WTC11 (cell line): ENCODE data around the gene RANBP17. TPM values are rescaled to one million over a fixed set of nuclear protein-coding genes. Genes with fewer than 3 reads are reported as not detected.

Experiments
- ATAC-seq: fragments of 200-7000 bp; cut with Tn5 transposase; 2 replicates; pipeline ENCODE4 v1.10.0; 2021; ENCODE audit warnings: mild to moderate bottlenecking, moderate library complexity
- CTCF ChIA-PET: fragments of 300-600 bp; sonication (Branson Sonifier 250); formaldehyde crosslinking; loops from one replicate; lab custom pipeline; 2021; ENCODE audit warnings: antibody characterized with exemption; lab: Charles Lee
- POLR2A ChIA-PET: fragments of 350-600 bp; sonication (Branson Sonifier 250); formaldehyde crosslinking; loops from one replicate; lab custom pipeline; 2021; ENCODE audit warnings: antibody characterized with exemption; lab: Charles Lee
- DNase-seq: peaks from one replicate; pipeline ENCODE4 v3.0.0; 2021; ENCODE audit warnings: low spot score
- H3K27ac Mint-ChIP-seq: 2 replicates; pipeline ENCODE4 v1.8.0; 2021; ENCODE audit warnings: mixed read lengths
- H3K27me3 Mint-ChIP-seq: 2 replicates; pipeline ENCODE4 v1.8.0; 2021; ENCODE audit warnings: low read depth, mild to moderate bottlenecking, moderate library complexity, mixed read lengths
- H3K36me3 Mint-ChIP-seq: 2 replicates; pipeline ENCODE4 v1.8.0; 2021; ENCODE audit warnings: mixed read lengths
- H3K4me1 Mint-ChIP-seq: 2 replicates; pipeline ENCODE4 v1.8.0; 2022; ENCODE audit warnings: mixed read lengths
- H3K4me3 Mint-ChIP-seq: 2 replicates; pipeline ENCODE4 v1.8.0; 2021; ENCODE audit warnings: mild to moderate bottlenecking, moderate library complexity, mixed read lengths
- H3K9me3 Mint-ChIP-seq: 2 replicates; pipeline ENCODE4 v1.8.0; 2021; ENCODE audit warnings: mixed read lengths
- ARID4B ChIP-seq: sonication (generic); formaldehyde crosslinking; IDR thresholded peaks from 2 replicates; pipeline ENCODE4 v1.8.0; 2023; ENCODE audit warnings: missing genetic modification reagents, mild to moderate bottlenecking, borderline replicate concordance
- CBFB ChIP-seq: sonication (generic); formaldehyde crosslinking; IDR thresholded peaks from 2 replicates; pipeline ENCODE4 v1.8.1; 2022; ENCODE audit warnings: mild to moderate bottlenecking, low read depth, missing genetic modification reagents
- E2F1 ChIP-seq: sonication (generic); formaldehyde crosslinking; IDR thresholded peaks from 2 replicates; pipeline ENCODE4 v1.8.0; 2022; ENCODE audit warnings: mild to moderate bottlenecking, missing genetic modification reagents
- ERG ChIP-seq: fragments of 250-450 bp; sonication (Bioruptor Pico); IDR thresholded peaks from 2 replicates; pipeline ENCODE4 v1.8.0; 2021; ENCODE audit warnings: mild to moderate bottlenecking
- ESRRA ChIP-seq: sonication (generic); formaldehyde crosslinking; IDR thresholded peaks from 2 replicates; pipeline ENCODE4 v1.8.1; 2022; ENCODE audit warnings: mild to moderate bottlenecking, missing genetic modification reagents, borderline replicate concordance
- ETV6 ChIP-seq: sonication (generic); formaldehyde crosslinking; IDR thresholded peaks from 2 replicates; pipeline ENCODE4 v1.8.1; 2022; ENCODE audit warnings: mild to moderate bottlenecking, missing genetic modification reagents
- GTF2I ChIP-seq: fragments of 250-450 bp; sonication (Bioruptor Pico); conservative IDR thresholded peaks from 2 replicates; pipeline ENCODE4 v1.4.0; 2021; ENCODE audit warnings: mild to moderate bottlenecking
- NFE2L1 ChIP-seq: sonication (generic); formaldehyde crosslinking; IDR thresholded peaks from 2 replicates; pipeline ENCODE4 v1.8.1; 2023; ENCODE audit warnings: missing genetic modification reagents
- SMAD3 ChIP-seq: sonication (generic); formaldehyde crosslinking; IDR thresholded peaks from 2 replicates; pipeline ENCODE4 v1.8.0; 2022; ENCODE audit warnings: missing genetic modification reagents, mild to moderate bottlenecking, borderline replicate concordance
- TCF7 ChIP-seq: sonication (generic); formaldehyde crosslinking; IDR thresholded peaks from 2 replicates; pipeline ENCODE4 v1.8.0; 2022; ENCODE audit warnings: mild to moderate bottlenecking, low read depth, missing genetic modification reagents, moderate library complexity
- TEAD4 ChIP-seq: sonication (generic); formaldehyde crosslinking; IDR thresholded peaks from 2 replicates; pipeline ENCODE4 v1.8.0; 2022; ENCODE audit warnings: mild to moderate bottlenecking, missing genetic modification reagents
- ZNF138 ChIP-seq: sonication (generic); formaldehyde crosslinking; conservative IDR thresholded peaks from 2 replicates; pipeline ENCODE4 v1.8.1; 2022; ENCODE audit warnings: mild to moderate bottlenecking, moderate library complexity, missing genetic modification reagents
- ZNF232 ChIP-seq: sonication (generic); formaldehyde crosslinking; IDR thresholded peaks from 2 replicates; pipeline ENCODE4 v1.8.0; 2022; ENCODE audit warnings: mild to moderate bottlenecking, missing genetic modification reagents
- ZNF263 ChIP-seq: sonication (generic); formaldehyde crosslinking; IDR thresholded peaks from 2 replicates; pipeline ENCODE4 v1.8.1; 2022; ENCODE audit warnings: low read depth, mild to moderate bottlenecking, moderate library complexity, missing genetic modification reagents
- ZNF317 ChIP-seq: sonication (generic); formaldehyde crosslinking; IDR thresholded peaks from 2 replicates; pipeline ENCODE4 v1.8.1; 2023; ENCODE audit warnings: low read depth, mild to moderate bottlenecking, moderate library complexity, missing genetic modification reagents, borderline replicate concordance
- ZNF671 ChIP-seq: fragments of 250-450 bp; sonication (Bioruptor Pico); IDR thresholded peaks from 2 replicates; pipeline ENCODE4 v1.8.0; 2021; ENCODE audit warnings: mild to moderate bottlenecking
- total RNA-seq: library from RNA; stranded (reverse); gene quantifications from 3 replicates; pipeline ENCODE4 v1.2.3, GENCODE V29; 2021
- TF ChIP-seq, protein P1 (sequence below): sonication (generic); formaldehyde crosslinking; IDR thresholded peaks from 2 replicates; pipeline ENCODE4 v1.8.1; 2022; ENCODE audit warnings: missing genetic modification reagents, borderline replicate concordance
- TF ChIP-seq, protein P2 (sequence below): fragments of 250-450 bp; sonication (Bioruptor Pico); IDR thresholded peaks from 2 replicates; pipeline ENCODE4 v1.9.0; 2021; ENCODE audit warnings: mild to moderate bottlenecking, borderline replicate concordance

Gene RANBP17
- total RNA-seq, 1 experiment from 2014 or later = 23.1 TPM

- TF ChIP-seq CBFB (CRISPR knock-in tag) = no peak
- TF ChIP-seq ZNF317 = peak; percentile 82
- no peak for TF ChIP-seq TCF7
- no peak for TF ChIP-seq ZNF671 (CRISPR knock-in tag)
- TF ChIP-seq ARID4B (CRISPR knock-in tag) = no peak
- TF ChIP-seq E2F1 (CRISPR knock-in tag) = no peak
- TF ChIP-seq, protein P1, sequence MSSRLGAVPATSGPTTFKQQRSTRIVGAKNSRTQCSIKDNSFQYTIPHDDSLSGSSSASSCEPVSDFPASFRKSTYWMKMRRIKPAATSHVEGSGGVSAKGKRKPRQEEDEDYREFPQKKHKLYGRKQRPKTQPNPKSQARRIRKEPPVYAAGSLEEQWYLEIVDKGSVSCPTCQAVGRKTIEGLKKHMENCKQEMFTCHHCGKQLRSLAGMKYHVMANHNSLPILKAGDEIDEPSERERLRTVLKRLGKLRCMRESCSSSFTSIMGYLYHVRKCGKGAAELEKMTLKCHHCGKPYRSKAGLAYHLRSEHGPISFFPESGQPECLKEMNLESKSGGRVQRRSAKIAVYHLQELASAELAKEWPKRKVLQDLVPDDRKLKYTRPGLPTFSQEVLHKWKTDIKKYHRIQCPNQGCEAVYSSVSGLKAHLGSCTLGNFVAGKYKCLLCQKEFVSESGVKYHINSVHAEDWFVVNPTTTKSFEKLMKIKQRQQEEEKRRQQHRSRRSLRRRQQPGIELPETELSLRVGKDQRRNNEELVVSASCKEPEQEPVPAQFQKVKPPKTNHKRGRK (CRISPR knock-in tag) = no peak
- TF ChIP-seq ZNF232 (CRISPR knock-in tag) = no peak
- TF ChIP-seq ZNF263 (CRISPR knock-in tag) = no peak
- peaks cover 55% of the 10 kb centered on the region for H3K9me3 Mint-ChIP-seq
Measured at GRCh38 chr5:171067540-171068130, 205.8 kb downstream of the RANBP17 start.

DNA sequence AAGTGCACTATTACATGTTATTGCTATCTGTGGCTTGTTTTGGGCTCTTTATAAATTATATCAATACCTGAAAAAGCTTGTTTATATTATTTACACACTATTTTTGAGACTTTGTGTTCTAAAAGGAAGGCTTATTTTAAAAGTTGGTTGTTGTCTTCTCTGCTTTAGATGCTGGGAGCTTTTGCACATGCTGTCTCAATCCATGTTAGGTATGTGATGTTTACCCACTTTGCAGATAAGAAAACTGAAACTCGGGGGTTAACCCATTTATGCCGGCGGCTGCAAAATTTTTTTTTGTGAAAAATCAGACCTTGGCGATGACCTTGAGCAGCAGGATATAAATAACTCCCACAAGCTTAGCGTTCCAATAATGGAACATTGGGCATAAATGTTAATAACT lies 212.9 kb downstream of the RANBP17 start:
- no peak for DNase-seq
- POLR2A ChIA-PET = no interaction called here
- Mint-ChIP-seq H3K36me3 (peaks cover 24% of the 10 kb centered on the region), H3K27me3 (no peaks in the 10 kb centered on the region; the same call in 1 of the 2 replicates)
- CTCF ChIA-PET = no interaction called here
- TF ChIP-seq ZNF138 (no peak), GTF2I (CRISPR knock-in tag) (no peak), ERG (CRISPR knock-in tag) (no peak), TEAD4 (CRISPR knock-in tag) (no peak), NFE2L1 (no peak), SMAD3 (CRISPR knock-in tag) (no peak), ESRRA (CRISPR knock-in tag) (no peak), ETV6 (CRISPR knock-in tag) (no peak), TCF7 (no peak)
- TF ChIP-seq, protein P2, sequence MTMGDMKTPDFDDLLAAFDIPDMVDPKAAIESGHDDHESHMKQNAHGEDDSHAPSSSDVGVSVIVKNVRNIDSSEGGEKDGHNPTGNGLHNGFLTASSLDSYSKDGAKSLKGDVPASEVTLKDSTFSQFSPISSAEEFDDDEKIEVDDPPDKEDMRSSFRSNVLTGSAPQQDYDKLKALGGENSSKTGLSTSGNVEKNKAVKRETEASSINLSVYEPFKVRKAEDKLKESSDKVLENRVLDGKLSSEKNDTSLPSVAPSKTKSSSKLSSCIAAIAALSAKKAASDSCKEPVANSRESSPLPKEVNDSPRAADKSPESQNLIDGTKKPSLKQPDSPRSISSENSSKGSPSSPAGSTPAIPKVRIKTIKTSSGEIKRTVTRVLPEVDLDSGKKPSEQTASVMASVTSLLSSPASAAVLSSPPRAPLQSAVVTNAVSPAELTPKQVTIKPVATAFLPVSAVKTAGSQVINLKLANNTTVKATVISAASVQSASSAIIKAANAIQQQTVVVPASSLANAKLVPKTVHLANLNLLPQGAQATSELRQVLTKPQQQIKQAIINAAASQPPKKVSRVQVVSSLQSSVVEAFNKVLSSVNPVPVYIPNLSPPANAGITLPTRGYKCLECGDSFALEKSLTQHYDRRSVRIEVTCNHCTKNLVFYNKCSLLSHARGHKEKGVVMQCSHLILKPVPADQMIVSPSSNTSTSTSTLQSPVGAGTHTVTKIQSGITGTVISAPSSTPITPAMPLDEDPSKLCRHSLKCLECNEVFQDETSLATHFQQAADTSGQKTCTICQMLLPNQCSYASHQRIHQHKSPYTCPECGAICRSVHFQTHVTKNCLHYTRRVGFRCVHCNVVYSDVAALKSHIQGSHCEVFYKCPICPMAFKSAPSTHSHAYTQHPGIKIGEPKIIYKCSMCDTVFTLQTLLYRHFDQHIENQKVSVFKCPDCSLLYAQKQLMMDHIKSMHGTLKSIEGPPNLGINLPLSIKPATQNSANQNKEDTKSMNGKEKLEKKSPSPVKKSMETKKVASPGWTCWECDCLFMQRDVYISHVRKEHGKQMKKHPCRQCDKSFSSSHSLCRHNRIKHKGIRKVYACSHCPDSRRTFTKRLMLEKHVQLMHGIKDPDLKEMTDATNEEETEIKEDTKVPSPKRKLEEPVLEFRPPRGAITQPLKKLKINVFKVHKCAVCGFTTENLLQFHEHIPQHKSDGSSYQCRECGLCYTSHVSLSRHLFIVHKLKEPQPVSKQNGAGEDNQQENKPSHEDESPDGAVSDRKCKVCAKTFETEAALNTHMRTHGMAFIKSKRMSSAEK = no peak
- TF ChIP-seq, protein P1 (CRISPR knock-in tag) = no peak
- TF ChIP-seq, all 79 proteins: peak for 0
- H3K9me3 Mint-ChIP-seq = peaks cover 24% of the 10 kb centered on the region
- H3K27ac Mint-ChIP-seq = no peak overlapping the region
- no peak for ATAC-seq
- no peak overlapping the region for H3K4me3 Mint-ChIP-seq
- no peaks in the 10 kb centered on the region for H3K4me1 Mint-ChIP-seq

More at GRCh38 chr5:171067540-171068130, 205.8 kb downstream of the RANBP17 start:
- Mint-ChIP-seq H3K27me3 (no peaks in the 10 kb centered on the region; the same call in 1 of the 2 replicates), H3K36me3 (peaks cover 58% of the 10 kb centered on the region), H3K4me3 (no peak overlapping the region), H3K4me1 (no peaks in the 10 kb centered on the region), H3K27ac (no peak overlapping the region)
- CTCF ChIA-PET = no interaction called here
- POLR2A ChIA-PET = no interaction called here
- ATAC-seq (no peak), DNase-seq (no peak)
